SK-N-SH (cell line): ENCODE results near the gene ARAP2.

ENCODE experiments used
- CTCF ChIP-seq: fragments of 200-600 bp; sonication (generic); IDR thresholded peaks from 2 replicates; pipeline ENCODE4 v1.6.1; 2017; ENCODE audit warnings: antibody characterized with exemption, mild to moderate bottlenecking, moderate library complexity
- MXI1 ChIP-seq: IDR thresholded peaks from 2 replicates; pipeline ENCODE4 v1.6.1; 2012; ENCODE audit warnings: mild to moderate bottlenecking, low read depth, low read length, improper control_type of control experiment
- RAD21 ChIP-seq: IDR thresholded peaks from 2 replicates; pipeline ENCODE4 v1.6.1; 2012; ENCODE audit warnings: mild to moderate bottlenecking, low read length
- RCOR1 ChIP-seq: fragments of 150-350 bp; IDR thresholded peaks from 2 replicates; pipeline ENCODE4 v1.6.1; 2017; ENCODE audit warnings: antibody characterized with exemption, low read length

- TF ChIP-seq CTCF (no peak), MXI1 (no peak), RAD21 (no peak), RCOR1 (no peak)
Measured at GRCh38 chr4:36173905-36174304, 70.4 kb downstream of the ARAP2 start.
